ENCODE data around the gene FBXO2.
"Not testable (repeated sequence)": the region's sequence is repeated elsewhere in the genome, so short reads cannot be mapped to it uniquely, and the experiment has no call there.

FBXO2 gene

GRCh38 chr1:11629184-11630016 lies 24.8 kb downstream of the FBXO2 start:
- no peak for DNase-seq (ENCODE audit: low read depth in 1 of 2, low spot score in 1 of 2)

- DNase-seq (ENCODE audit: low read depth in 1 of 2, low spot score in 1 of 2) = no peak
Measured at GRCh38 chr1:11628767-11629166, 25.5 kb downstream of the FBXO2 start.

- DNase-seq (ENCODE audit: low read depth in 1 of 2, low spot score in 1 of 2) = no peak
Measured at GRCh38 chr1:11626551-11626950, 27.7 kb downstream of the FBXO2 start.

- DNase-seq (ENCODE audit: low read depth in 1 of 2, low spot score in 1 of 2) = no peak
Measured at GRCh38 chr1:11623702-11624101, 30.5 kb downstream of the FBXO2 start.

GRCh38 chr1:11622398-11622797 lies 31.8 kb downstream of the FBXO2 start:
- DNase-seq (ENCODE audit: low read depth in 1 of 2, low spot score in 1 of 2) = no peak

- no peak for DNase-seq (ENCODE audit: low read depth in 1 of 2, low spot score in 1 of 2)
Measured at GRCh38 chr1:11620924-11621323, 33.3 kb downstream of the FBXO2 start.

- no peak for DNase-seq (ENCODE audit: low read depth in 1 of 2, low spot score in 1 of 2)
Measured at GRCh38 chr1:11620405-11620804, 33.8 kb downstream of the FBXO2 start.

GRCh38 chr1:11617741-11618140 lies 36.5 kb downstream of the FBXO2 start:
- DNase-seq (ENCODE audit: low read depth in 1 of 2, low spot score in 1 of 2) = no peak

GRCh38 chr1:11617314-11617713 lies 36.9 kb downstream of the FBXO2 start:
- no peak for DNase-seq (ENCODE audit: low read depth in 1 of 2, low spot score in 1 of 2)

- no peak for DNase-seq (ENCODE audit: low read depth in 1 of 2, low spot score in 1 of 2)
Measured at GRCh38 chr1:11616766-11617165, 37.5 kb downstream of the FBXO2 start.

GRCh38 chr1:11615090-11615489 lies 39.1 kb downstream of the FBXO2 start:
- no peak for DNase-seq (ENCODE audit: low read depth in 1 of 2, low spot score in 1 of 2)

GRCh38 chr1:11613347-11613746 lies 40.9 kb downstream of the FBXO2 start:
- DNase-seq (ENCODE audit: low read depth in 1 of 2, low spot score in 1 of 2) = no peak

GRCh38 chr1:11611638-11612327 lies 42.4 kb downstream of the FBXO2 start:
- no peak for DNase-seq (ENCODE audit: low read depth in 1 of 2, low spot score in 1 of 2)

- no peak for DNase-seq (ENCODE audit: low read depth in 1 of 2, low spot score in 1 of 2)
Measured at GRCh38 chr1:11610629-11611180, 43.5 kb downstream of the FBXO2 start.

- not testable (repeated sequence) for DNase-seq (ENCODE audit: low read depth in 1 of 2, low spot score in 1 of 2)
Measured at GRCh38 chr1:11609378-11609777, 44.9 kb downstream of the FBXO2 start.

- DNase-seq (ENCODE audit: low read depth in 1 of 2, low spot score in 1 of 2) = not testable (repeated sequence)
Measured at GRCh38 chr1:11608596-11609130, 45.6 kb downstream of the FBXO2 start.

GRCh38 chr1:11606775-11607174 lies 47.5 kb downstream of the FBXO2 start:
- DNase-seq (ENCODE audit: low read depth in 1 of 2, low spot score in 1 of 2) = no peak

GRCh38 chr1:11602981-11603380 lies 51.2 kb downstream of the FBXO2 start:
- no peak for DNase-seq (ENCODE audit: low read depth in 1 of 2, low spot score in 1 of 2)

- DNase-seq (ENCODE audit: low read depth in 1 of 2, low spot score in 1 of 2) = no peak
Measured at GRCh38 chr1:11602424-11602823, 51.8 kb downstream of the FBXO2 start.

GRCh38 chr1:11600836-11601235 lies 53.4 kb downstream of the FBXO2 start:
- no peak for DNase-seq (ENCODE audit: low read depth in 1 of 2, low spot score in 1 of 2)

- no peak for DNase-seq (ENCODE audit: low read depth in 1 of 2, low spot score in 1 of 2)
Measured at GRCh38 chr1:11599891-11600576, 54.2 kb downstream of the FBXO2 start.

Measured in stimulated activated CD4-positive, alpha-beta T cell treated with anti-CD3 and anti-CD28 coated beads, Interleukin-15, amount 100 ng/mL, for 1 hour (primary cell).